Measurements from ENCODE around the gene CALB2.

DNA sequence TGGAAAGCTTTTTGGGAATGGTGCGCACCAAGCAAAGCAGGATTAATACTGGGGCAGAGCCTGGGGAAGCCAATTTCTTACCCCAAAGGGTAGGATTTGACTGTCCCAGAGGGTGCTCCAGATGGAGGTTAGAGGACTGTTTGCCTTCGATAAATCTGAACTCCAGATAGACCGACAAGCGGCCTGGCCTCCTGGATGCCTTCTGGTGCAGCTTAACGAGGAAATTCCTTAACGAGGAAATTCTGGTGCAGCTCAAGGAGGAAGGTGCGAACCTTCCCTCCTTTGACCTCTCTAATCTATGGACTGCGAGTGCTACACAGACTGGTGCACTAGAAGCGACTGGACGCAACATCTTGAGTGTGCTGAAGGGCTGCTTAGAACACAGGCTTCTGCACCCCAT lies 6.5 kb downstream of the CALB2 start:
- TF ChIP-seq GATA2 (IDR thresholded peaks at IDR 0.05; ENCODE audit: insufficient read depth, insufficient read length, low read depth, low read length) (no peak), EZH2 (IDR thresholded peaks at IDR 0.05; ENCODE audit: borderline replicate concordance, low read depth, low read length, severe bottlenecking) (no peak), POLR2A (IDR thresholded peaks at IDR 0.05; ENCODE audit: low read depth, low read length) (no peak)
- TF ChIP-seq, protein P1, sequence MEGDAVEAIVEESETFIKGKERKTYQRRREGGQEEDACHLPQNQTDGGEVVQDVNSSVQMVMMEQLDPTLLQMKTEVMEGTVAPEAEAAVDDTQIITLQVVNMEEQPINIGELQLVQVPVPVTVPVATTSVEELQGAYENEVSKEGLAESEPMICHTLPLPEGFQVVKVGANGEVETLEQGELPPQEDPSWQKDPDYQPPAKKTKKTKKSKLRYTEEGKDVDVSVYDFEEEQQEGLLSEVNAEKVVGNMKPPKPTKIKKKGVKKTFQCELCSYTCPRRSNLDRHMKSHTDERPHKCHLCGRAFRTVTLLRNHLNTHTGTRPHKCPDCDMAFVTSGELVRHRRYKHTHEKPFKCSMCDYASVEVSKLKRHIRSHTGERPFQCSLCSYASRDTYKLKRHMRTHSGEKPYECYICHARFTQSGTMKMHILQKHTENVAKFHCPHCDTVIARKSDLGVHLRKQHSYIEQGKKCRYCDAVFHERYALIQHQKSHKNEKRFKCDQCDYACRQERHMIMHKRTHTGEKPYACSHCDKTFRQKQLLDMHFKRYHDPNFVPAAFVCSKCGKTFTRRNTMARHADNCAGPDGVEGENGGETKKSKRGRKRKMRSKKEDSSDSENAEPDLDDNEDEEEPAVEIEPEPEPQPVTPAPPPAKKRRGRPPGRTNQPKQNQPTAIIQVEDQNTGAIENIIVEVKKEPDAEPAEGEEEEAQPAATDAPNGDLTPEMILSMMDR (IDR thresholded peaks at IDR 0.05; ENCODE audit: extremely low read depth in 1 of 2, insufficient read depth in 1 of 2, low read depth in 1 of 2, low read length in 2 of 2): no peak
